RWPE2 (cell line): ENCODE measurements around the gene BMP10.

Experiments used
- ATAC-seq: fragments of 200-7000 bp; cut with Tn5 transposase; 3 replicates; pipeline ENCODE4 v1.9.1; 2021; ENCODE audit warnings: low read depth
- DNase-seq: peaks from one replicate; pipeline ENCODE4 v3.0.0-alpha.2; 2020; ENCODE audit warnings: low spot score
- H3K27ac ChIP-seq: fragments of 450-650 bp; 2 replicates; pipeline ENCODE4 v1.5.1; 2017; ENCODE audit warnings: mild to moderate bottlenecking; ENCODE audit not compliant: poor library complexity, severe bottlenecking
- H3K27me3 ChIP-seq: fragments of 250-450 bp; sonication (Bioruptor Pico); 2 replicates; pipeline ENCODE4 v1.5.1; 2021; ENCODE audit warnings: mild to moderate bottlenecking, moderate library complexity; ENCODE audit not compliant: insufficient read depth, poor library complexity, severe bottlenecking
- H3K36me3 ChIP-seq: fragments of 250-450 bp; sonication (Bioruptor Pico); 2 replicates; pipeline ENCODE4 v1.5.1; 2020; ENCODE audit warnings: low read depth, mild to moderate bottlenecking, moderate library complexity
- H3K4me1 ChIP-seq: fragments of 250-450 bp; sonication (Bioruptor Pico); 2 replicates; pipeline ENCODE4 v1.5.1; 2021; ENCODE audit warnings: mild to moderate bottlenecking, moderate library complexity; ENCODE audit not compliant: insufficient read depth, poor library complexity, severe bottlenecking
- H3K4me3 ChIP-seq: fragments of 250-450 bp; sonication (Bioruptor Pico); 2 replicates; pipeline ENCODE4 v1.5.1; 2021; ENCODE audit warnings: mild to moderate bottlenecking, moderate library complexity; ENCODE audit not compliant: severe bottlenecking
- H3K9me3 ChIP-seq: fragments of 250-450 bp; sonication (Bioruptor Pico); 2 replicates; pipeline ENCODE4 v1.5.1; 2021; ENCODE audit warnings: mild to moderate bottlenecking, moderate library complexity; ENCODE audit not compliant: severe bottlenecking
- TF ChIP-seq, protein P1 (sequence below): fragments of 450-650 bp; IDR thresholded peaks from one replicate; pipeline ENCODE4 v1.5.1; 2017; ENCODE audit warnings: mild to moderate bottlenecking, moderate library complexity; ENCODE audit not compliant: poor library complexity, severe bottlenecking

The BMP10 gene

DNA sequence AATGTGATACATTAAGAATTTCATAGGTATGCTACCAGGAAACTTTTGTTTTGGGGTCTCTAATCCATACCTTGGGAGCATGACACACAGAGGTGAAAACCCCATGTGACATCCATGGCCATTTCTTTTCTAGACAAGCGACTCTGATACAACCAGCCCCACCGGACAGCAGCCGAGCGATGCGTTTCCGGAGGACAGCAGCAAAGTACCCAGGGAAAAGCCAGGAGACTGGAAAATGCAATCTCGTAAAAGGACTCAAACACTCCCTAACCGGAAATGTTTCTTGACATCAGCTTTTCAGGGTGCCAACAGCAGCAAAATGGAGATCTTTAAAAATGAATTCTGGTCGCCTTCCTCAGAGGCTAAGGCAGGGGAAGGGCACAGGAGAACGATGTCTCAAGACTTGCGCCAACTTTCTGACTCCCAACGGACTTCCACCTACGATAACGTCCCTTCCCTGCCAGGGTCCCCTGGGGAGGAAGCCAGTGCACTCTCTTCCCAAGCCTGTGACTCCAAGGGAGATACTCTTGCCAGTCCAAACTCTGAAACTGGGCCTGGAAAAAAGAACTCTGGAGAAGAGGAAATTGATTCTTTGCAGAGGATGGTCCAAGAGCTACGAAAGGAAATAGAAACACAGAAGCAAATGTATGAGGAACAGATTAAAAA lies 48.9 kb downstream of the BMP10 start:
- Histone ChIP-seq H3K9me3 (no peaks in the 10 kb centered on the region), H3K27ac (no peak overlapping the region), H3K27me3 (no peaks in the 10 kb centered on the region), H3K36me3 (no peaks in the 10 kb centered on the region; the same call in none of the 2 replicates), H3K4me1 (peaks cover 11% of the 10 kb centered on the region), H3K4me3 (no peak overlapping the region)
- DNase-seq (no peak), ATAC-seq (no peak)
- TF ChIP-seq, protein P1, sequence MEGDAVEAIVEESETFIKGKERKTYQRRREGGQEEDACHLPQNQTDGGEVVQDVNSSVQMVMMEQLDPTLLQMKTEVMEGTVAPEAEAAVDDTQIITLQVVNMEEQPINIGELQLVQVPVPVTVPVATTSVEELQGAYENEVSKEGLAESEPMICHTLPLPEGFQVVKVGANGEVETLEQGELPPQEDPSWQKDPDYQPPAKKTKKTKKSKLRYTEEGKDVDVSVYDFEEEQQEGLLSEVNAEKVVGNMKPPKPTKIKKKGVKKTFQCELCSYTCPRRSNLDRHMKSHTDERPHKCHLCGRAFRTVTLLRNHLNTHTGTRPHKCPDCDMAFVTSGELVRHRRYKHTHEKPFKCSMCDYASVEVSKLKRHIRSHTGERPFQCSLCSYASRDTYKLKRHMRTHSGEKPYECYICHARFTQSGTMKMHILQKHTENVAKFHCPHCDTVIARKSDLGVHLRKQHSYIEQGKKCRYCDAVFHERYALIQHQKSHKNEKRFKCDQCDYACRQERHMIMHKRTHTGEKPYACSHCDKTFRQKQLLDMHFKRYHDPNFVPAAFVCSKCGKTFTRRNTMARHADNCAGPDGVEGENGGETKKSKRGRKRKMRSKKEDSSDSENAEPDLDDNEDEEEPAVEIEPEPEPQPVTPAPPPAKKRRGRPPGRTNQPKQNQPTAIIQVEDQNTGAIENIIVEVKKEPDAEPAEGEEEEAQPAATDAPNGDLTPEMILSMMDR: no peak

DNA sequence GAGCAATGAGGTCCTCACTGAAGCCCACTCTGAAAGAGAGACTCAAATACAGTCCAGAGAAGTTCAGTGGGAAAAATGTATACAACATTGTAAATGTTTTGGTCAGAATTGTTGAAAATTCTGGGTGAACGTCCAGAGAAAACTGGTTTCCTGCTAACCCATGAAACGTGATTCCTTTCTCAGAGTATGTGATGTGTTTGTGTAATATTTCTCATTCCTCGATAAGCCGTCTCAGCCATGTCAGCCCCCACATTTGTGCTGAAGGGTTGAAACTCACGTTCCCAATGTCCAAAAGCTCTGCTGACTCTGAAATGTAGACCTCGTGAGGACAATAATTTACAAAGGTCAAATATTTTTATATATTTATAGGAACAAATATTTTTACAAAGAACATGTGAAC lies 51.6 kb downstream of the BMP10 start:
- Histone ChIP-seq H3K9me3 (no peaks in the 10 kb centered on the region), H3K36me3 (peaks cover 6% of the 10 kb centered on the region), H3K4me3 (no peak overlapping the region), H3K4me1 (peaks cover 5% of the 10 kb centered on the region), H3K27me3 (no peaks in the 10 kb centered on the region), H3K27ac (no peak overlapping the region)
- ATAC-seq: no peak
- no peak for DNase-seq
- TF ChIP-seq, protein P1: no peak

DNA sequence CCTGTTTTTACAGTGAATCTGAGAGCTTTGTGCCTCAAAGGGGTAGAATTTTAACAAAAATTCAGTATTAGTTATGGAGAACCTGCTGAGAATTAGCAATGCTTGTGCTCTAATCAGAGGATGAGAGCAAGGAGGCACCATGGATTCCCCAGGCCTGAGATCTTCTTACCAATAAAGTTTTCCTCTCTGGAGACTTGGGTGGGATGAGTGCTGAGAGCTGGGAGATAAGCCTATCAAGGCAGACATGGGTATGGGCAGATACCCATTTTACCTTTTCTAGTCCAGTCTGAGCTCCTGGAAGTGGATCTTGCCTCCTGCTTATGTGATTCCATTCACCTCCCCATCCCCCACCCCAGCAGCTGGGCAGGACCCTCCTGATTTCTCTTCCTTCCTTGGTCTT lies 53.9 kb downstream of the BMP10 start:
- peaks cover 3% of the 10 kb centered on the region for H3K4me1 ChIP-seq
- TF ChIP-seq, protein P1: no peak
- DNase-seq (no peak), ATAC-seq (no peak)
- no peaks in the 10 kb centered on the region for H3K9me3 ChIP-seq
- peaks cover 9% of the 10 kb centered on the region for H3K36me3 ChIP-seq
- no peak overlapping the region for H3K27ac ChIP-seq
- no peaks in the 10 kb centered on the region for H3K27me3 ChIP-seq
- no peak overlapping the region for H3K4me3 ChIP-seq
